DMS153 (cell line): ENCODE measurements around the gene PTPRR.

Experiments
- DNase-seq: peaks from one replicate; lab custom pipeline; 2025; lab: John Stamatoyannopoulos, UW

The PTPRR gene

DNA sequence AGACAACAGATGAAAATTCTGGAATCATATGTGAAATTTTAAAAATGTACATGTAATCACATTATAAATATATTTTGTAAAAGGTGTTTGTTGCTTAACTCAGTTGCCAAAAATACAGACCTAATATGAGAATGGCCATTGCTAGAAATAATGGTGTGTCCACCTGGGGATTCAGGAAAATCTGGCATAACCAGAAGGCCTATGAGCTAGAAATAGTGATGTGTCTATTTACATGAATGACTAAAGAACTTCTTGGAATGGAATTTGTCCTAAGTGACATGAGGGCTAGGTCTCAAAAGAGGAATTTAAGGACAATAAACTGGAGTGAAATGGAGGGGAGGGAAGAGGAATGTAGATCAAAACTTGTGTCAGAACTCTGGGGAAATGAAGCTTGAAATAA is 126.4 kb downstream of the PTPRR start:
- DNase-seq, result no peak

DNA sequence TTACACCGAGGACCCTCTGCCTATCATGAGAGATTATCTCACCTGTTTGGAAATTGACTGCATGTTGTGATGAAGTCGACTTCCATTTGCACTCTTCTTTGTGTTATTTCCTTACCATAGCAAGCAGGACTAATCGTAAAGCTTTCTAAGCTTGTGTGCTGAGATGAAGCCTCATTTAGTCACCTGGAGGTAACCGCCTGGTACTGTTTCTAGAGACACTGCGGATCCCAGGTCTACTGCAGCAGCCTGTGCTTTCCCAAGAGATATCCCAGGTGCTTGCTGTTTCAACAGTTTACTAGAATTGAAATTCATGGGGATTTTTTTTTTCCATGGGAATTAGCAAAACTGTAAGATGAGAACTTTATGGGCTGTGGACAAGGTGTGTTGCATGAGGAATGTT is 131.8 kb downstream of the PTPRR start:
- no peak for DNase-seq

DNA sequence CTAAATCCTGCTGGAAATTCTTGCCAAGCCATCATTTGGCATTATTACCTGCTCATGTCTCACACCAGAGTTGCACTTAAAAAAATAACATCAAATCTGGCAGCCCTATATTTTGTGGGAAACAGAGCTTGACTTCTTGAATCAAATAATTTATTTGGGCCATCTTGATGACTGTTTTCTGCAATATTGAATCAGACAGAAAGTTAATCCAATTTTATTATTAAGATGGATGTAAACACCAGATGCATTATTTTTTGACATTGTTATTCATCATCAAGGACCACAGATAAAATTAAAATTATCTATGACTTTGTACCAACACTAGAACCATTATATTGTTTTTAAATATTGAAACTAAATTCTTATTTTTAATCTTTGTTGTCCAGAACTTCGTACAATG is 132.9 kb downstream of the PTPRR start:
- DNase-seq, result no peak

DNA sequence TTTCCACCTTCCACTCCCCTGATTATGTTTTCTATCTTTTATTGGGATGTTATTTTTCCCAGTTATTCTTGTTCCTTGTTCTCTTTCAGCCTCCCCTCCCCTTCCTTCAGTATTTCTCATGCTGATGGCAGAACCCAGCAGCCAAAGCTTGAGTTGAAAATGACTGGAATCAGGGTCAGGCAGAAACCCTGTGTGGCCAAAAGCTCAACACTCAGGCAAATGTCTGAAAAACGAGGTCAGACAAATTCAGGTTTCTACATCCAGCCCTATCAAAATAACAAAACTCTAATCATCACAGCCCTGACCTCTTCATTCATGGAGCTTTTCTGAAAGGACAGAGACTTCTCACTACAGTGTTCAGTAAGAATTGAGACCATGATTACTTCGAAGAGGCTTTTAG is 134.6 kb downstream of the PTPRR start:
- DNase-seq, result no peak

DNA sequence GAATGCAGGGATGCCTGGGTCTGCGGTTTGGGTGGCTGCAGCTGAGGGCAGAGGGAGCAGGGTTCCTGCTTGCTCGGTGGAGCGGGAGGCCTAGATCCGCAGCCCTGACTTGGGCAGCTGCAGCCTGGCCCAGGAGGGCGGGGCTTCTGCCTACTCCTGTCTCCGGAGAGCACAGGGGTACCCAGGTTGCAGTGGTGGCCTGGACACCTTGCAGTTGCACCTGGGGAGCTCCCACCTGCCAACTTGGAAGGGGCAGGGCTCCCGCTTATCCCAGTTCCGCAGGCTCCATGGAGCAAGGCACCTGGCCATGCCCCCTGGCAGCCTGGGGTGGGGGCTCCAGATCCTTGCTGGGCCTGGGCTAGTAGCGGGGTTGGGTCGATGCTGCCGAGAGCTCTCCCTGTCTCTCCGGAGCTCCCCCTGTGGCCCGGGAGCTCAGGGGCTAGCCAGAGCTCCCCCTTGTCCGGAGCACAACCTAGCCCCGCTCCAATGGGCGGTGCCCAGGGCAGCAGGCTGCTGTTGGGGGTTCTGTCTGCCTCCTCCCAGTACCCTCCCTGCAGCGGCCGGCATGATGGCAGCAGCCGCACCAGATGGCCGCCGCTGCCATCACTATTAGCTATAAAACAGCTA is 136.4 kb downstream of the PTPRR start:
- DNase-seq, result no peak

DNA sequence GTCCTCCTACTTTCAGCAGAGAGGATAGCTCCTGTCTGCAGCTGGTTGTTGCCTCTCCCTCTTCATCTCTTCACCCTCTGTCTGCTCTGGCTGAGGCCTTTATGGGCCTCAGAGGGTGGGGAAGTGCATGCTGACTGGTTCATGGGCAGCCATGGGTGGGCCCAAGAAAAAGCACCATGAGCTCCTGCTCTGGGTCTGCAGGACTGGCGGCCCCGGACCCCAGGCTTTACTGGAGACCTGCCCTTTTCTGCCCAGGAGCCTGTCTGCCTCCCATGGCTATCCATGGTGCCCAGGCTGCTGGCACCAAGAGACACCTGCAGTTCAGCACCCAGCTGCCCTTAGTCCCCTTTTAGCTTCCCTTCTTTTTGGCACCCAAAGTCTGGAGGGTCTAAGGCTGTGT is 137.1 kb downstream of the PTPRR start:
- DNase-seq, result no peak

DNA sequence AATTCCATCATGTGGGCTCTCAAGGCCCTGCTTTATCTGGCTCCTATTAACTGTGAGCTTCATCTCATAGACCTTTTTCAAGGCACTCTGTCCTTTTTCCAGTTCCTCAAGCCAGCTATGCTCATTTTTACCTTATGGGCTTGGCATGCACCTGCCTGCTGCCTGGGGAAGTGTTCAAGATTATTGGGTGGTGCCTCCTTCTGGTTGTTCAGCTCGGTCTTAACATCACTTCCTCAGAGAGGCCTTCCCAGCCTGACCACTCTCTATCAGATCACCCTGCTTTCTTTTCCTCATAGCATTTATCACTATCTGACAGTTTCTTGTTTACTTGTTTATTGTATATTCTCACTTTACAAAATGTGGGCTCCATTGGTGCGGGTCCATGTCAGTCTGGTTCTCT is 141.3 kb downstream of the PTPRR start:
- DNase-seq, result no peak

DNA sequence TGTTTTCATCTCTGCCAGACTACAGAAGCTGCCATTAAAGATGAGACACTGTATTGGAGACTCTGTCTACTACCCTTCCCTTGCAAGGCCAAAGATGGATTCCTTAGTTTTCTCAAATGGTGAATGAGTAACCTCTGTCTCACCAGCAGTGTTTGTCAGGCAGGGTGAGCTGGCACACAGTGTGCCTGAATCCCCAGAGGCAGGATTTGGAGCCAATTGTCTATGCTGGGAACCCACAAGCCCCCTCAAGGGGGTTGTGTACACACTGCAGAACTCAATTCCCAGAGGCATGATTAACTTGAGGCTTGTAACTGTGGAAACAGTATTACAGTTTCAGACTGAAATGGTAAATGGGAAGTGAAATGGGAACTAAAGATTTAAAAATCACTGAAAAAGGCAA is 146.5 kb downstream of the PTPRR start:
- DNase-seq, result no peak

DNA sequence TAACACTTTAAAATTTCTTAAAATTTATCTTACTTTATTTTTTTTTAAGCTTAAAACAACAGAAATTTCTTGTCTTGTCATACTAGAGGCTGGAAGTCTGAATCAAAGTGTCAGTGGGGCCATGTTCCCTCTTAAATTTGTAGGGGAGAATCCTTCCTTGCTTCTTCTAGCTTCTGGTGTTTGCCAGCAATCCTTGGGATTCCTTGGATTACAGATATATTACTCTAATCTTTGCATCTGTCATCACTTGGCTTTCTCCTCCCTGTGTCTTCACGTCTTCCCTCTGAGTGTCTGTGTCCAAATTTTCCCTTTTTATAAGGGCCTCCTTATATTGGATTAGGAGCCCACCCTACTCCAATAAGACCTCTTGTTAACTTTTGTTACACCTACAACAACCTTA is 147.7 kb downstream of the PTPRR start:
- no peak for DNase-seq

DNA sequence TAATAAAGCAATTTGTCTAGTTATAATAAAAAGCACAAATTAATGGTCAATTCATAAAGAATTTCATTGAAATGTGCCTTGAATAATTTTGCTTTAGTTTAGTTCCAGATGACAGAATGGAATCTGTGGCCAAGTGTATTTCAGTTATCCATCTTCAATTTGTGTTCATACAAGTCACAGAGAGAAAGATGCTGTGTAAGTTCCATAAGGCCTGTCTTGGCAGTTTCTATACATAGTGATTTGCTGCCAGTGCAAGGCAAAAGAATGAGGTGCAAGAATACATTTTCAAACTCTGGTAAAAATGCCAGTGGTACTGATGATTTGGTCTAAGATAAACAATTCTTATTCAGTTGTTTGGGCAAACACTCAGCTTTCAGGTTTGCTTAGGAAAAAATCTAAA is 149.0 kb downstream of the PTPRR start:
- DNase-seq, result no peak

DNA sequence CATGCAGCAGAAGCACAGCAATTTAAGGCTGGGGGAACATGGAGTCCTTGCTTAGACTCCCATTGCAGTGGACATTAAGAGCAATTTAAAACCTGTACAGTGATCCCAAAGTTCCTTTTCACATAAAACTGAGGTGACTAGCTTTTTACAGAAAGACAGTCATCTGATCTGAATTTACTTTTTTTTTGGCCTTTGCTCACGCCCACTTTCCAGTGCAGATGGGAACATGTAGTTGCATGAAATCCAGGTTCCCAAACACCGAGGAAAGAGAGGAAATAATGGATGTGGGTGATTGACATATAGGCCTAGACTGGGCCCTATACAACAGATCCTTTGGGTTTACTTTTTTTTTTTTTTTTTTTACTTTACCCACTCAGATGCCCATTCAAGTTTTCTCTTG is 156.9 kb downstream of the PTPRR start:
- DNase-seq, result no peak

DNA sequence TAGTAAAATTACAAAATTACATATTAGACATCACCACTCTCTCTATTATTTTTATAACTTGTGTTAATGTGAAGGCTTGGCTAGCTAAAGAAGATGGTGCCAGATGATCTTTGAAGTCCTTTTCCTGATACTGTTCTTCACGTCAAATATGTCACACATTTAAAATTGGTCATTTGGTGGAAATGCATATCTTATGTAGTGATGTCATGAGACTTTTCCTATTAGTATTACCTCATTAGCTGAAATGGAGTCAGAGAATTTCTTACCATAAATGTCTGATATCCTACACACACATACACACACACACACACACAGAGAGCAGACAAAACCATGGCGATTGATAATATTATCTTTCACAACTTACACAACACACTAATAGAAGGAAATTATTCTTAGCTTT is 158.5 kb downstream of the PTPRR start:
- DNase-seq, result no peak

DNA sequence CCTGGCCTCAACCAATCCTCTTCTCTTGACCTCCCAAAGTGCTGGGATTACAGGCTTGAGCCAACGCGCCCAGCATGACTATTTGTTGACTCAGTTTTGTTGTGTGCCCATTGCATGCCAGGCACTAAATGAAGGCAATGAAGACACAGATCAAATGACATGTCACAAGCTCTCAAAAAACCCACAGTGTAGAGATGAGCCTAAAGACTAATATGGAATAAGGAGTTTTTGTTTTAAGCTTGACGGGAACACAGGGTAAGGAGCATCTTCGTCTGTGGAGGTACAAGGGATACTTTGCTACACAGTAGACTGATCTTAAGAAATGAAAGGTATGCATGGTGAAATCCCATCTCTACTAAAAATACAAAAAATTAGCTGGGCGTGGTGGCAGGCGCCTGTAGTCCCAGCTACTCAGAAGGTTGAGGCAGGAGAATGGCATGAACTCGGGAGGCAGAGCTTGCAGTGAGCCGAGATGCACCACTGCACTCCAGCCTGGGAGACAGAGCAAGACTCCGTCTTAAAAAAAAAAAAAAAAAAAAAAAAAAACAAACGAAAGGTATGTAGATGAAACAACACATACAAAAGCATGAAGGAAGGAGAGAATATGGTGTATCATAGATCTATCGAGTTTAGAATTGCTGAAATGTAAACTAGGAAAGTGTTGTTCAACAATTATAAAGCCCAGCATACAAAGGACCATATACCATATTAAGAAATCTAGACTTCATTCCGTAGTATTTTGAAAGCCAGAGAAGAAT is 161.2 kb downstream of the PTPRR start:
- DNase-seq, result no peak

DNA sequence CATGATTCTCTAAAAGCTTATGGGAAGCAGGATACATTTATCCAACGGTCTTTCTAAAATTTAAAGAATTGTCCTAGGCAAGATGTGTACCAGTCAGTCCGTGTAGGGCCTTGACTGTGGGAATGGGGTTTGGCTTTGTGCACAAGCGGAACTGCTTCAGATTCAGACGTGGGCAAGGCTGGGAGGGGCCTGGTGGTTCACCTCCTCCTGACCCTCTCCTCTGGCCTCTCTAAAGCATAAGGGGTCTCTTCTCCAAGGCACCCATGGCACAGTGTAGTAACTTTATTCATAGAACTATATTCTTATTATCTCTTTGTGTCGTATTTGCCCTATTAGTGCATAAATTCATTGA is 162.1 kb downstream of the PTPRR start:
- no peak for DNase-seq

DNA sequence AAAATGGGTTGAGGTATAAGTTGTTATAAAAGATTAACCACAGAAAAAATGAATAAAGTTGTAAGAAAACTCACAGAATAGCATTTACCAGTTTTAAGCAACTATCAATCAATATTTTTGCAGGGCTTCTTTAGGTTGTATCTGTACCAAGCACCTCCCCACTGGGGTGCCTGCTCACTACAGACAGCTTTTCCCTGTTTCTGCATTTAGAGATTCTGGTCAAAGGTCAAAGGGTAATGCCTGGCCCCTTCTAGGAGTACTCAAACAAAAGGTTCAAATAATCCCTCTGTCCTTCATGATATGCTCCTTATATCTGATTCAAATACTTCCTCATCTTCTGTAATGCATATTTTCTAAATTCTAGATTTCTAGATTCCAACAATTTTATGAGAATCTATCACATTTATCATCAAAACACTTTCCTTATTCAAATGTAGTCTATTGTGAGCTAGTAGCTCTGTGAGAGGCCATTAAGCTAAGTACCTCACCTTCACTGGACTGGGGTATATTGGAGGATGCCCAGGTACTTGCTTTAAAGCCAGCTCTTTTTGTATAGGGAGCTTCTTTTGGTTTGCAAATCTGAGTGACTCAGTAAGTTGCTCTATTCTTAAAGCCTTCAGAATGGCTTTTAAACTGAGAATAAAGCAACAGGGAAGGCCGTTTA is 162.6 kb downstream of the PTPRR start:
- DNase-seq, result no peak

DNA sequence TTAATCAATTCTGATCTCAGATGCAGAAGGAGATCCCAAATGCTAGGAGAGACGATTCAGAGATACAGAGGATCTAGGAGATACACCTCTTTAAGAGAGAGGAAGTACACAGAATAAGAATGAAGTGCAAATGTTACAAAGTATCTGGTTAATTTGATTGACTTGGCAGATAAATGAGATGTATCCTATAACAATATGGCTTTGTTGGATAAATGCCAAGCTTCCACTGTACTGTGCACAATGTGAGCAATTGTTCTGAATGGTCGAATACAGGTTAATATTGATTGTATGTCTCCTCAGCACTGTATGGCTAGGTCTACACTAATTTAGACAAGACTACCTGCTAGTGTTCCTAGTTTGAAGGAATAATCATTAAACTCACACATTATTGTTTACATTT is 163.7 kb downstream of the PTPRR start:
- DNase-seq, result no peak

DNA sequence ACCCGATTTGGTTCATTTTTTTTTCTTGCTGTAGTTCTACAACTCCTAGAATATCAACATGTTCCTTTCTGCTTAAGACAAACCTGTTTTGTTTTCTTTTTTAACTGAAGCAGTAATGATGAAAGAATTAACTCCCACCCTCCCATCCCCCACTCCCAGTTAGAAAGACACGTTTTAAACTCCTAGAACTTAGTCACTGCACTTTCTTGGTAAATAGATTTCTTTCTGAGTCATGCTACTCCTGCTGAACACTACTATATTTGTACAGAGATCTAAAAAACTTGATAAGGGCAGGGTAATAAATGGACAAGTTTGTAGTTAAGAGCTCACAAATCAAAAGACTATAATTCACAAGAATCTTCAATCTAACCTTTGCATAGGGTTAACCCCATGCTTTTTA is 164.4 kb downstream of the PTPRR start:
- DNase-seq, result no peak

DNA sequence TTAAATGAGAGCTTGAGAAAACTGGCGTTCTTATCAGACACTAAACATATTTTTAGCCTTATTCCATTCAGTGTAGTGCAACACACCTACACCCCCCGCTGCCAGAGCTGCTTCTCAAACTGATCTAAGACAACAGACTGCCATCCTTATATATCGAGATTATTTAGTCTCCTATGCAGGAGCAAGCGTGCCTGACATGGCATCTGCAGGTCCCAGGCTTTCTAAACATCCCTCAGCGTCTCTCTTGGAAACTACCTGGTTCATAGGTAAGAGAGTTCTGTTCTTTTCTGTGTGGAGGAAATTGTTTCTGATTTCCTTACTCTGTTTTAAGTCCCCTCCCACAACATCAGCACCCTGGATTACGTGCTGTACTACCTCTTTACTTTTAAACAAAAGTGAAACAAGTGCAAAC is 166.2 kb downstream of the PTPRR start:
- DNase-seq, result no peak

DNA sequence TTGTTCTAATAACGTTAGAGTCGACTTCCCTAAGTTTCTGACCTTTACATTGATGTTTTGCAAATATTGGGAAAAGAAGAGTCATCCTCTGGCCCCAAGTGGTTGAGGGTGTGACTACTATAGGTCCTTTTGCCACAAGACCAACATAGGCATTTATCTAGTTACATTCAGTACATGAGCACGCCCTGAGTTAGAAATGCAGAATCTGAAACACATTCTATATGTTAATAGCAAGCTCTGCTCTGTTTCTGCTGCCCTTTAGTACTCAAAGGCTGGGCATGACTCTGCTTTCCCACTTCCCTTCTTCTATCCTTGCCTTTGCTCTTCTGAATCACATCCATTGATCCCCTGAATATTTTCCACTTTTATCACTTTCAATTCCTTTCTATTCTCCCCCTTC is 168.2 kb downstream of the PTPRR start:
- DNase-seq, result no peak

DNA sequence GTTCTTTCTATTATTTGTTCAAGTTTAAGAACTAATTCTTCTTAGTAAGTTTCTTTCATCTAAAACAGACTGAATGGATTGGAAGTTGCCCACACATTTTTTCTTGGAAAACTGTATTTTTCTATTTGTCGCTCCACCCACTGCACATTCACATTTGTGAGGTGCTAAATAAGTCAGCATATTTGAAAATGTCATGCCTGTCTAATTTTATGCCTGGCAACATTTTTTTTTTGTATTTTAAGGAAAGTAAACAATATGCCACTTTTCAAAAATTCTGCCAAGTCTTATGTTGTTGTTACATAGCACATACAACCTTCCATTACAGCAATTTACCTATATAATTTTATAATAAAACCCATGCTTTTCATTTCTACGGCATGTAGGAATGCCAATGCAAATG is 170.6 kb downstream of the PTPRR start:
- no peak for DNase-seq

DNA sequence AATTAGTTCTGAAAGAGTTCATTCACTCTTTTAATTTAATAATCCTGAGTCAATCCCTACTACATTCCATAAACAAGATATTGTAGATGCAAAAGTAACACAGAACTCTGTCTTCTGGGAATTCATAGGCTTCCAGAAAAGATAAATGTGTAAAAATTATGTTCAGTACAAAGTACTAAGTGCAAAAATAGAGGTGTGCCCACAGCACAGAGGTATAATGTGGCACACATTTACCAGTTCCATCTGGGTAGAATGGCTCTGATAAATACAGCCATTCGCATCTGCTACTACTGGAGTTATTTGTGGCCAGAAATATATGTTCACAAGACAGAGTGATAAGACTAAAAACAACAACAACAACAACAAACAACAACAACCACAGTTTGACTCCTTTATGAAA is 171.7 kb downstream of the PTPRR start:
- no peak for DNase-seq

DNA sequence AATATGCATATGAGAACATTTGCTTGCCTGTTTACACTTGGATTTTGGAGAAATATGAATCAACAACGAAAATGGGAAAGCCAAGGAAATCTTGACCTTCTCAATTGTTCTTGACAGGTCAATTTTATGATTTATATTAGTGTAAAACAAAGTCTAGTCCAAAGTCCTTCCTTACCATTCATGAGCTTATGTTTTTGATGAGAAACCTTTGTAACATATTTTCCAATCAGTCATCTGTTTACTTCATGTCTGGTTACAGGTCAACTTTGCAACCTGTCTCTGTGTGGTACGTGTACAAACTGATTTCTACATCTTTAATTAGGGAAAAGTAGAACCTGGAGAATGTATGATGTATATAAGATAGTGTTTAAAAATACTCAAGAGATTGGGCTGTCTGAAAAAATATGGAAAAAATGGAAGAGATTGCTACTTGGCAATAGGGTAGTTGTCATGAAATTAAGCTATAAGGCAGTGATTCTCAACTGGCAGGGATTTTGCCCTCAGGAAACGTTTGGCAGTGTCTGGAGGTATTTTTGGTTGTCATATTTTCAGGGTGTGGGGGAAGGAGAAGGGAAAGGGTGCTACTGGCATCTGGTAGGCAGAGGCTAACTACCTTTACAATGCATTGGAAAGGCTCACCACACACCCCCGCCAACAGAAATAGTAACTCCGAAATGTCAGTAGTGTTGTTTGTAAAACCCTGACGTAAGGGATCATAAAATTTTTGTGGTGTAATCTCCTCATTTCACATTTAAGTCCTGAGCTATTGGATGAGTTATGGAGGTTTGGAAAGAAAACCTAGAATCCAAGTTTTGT is 172.9 kb downstream of the PTPRR start:
- DNase-seq, result no peak

DNA sequence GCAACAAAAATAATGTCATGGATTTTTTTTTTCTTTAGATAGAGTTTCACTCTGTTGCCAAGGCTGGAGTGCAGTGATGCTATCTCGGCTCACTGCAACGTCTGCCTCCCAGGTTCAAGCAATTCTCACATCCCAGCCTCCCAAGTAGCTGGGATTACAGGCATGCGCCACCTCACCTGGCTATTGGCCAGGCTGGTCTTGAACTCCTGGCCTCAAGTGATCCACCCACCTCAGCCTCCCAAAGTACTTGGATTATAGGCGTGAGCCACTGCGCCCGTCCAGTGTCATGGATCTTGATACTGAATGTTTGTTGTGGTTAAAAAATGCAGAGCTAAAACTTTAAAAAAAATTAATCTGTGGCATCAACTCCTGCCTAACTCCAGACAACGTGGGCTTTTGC is 175.5 kb downstream of the PTPRR start:
- no peak for DNase-seq
